ENCODE data around the gene SYVN1. TPM values are rescaled to one million over a fixed set of nuclear protein-coding genes. Genes with fewer than 3 reads are reported as not detected.

The SYVN1 gene
- total RNA-seq, 1 experiment from 2014 or later, result 34.8 TPM

DNA sequence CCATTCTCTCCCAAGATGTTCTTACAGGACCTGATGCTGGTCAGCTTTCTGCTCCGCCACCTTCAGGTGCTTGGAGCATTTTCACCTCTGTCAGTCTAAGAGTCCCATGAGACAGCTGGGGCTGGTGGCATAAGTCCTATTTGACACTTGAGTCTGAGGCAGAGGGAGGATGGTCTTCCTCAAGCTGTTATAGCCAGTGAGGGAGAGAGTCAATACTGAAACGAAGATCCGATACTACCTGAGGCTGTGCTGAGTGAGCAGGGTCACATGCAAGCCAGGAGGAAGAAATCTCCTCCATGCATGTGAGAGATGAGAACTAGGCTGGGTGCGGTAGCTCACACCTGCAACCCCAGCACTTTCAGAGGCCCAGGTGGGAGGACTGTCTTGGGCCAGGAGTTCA is 44.7 kb downstream of the SYVN1 start:
- no peaks in the 10 kb centered on the region for H3K27me3 Mint-ChIP-seq (ENCODE audit: low read depth)
- H3K4me3 Mint-ChIP-seq, result no peak overlapping the region
- 0 out of 2 replicates have a peak, but pooled peaks cover 4% of the 10 kb centered on the region for H3K4me1 Mint-ChIP-seq
- no peak overlapping the region for H3K27ac Mint-ChIP-seq
- TF ChIP-seq, protein P1, sequence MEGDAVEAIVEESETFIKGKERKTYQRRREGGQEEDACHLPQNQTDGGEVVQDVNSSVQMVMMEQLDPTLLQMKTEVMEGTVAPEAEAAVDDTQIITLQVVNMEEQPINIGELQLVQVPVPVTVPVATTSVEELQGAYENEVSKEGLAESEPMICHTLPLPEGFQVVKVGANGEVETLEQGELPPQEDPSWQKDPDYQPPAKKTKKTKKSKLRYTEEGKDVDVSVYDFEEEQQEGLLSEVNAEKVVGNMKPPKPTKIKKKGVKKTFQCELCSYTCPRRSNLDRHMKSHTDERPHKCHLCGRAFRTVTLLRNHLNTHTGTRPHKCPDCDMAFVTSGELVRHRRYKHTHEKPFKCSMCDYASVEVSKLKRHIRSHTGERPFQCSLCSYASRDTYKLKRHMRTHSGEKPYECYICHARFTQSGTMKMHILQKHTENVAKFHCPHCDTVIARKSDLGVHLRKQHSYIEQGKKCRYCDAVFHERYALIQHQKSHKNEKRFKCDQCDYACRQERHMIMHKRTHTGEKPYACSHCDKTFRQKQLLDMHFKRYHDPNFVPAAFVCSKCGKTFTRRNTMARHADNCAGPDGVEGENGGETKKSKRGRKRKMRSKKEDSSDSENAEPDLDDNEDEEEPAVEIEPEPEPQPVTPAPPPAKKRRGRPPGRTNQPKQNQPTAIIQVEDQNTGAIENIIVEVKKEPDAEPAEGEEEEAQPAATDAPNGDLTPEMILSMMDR (IDR thresholded peaks at IDR 0.05), result no peak
- TF ChIP-seq, protein P2, sequence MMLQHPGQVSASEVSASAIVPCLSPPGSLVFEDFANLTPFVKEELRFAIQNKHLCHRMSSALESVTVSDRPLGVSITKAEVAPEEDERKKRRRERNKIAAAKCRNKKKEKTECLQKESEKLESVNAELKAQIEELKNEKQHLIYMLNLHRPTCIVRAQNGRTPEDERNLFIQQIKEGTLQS (CRISPR knock-in tag; conservative IDR thresholded peaks at IDR 0.05), result no peak
- TF ChIP-seq ZNF121 (CRISPR knock-in tag; IDR thresholded peaks at IDR 0.05), result no peak
- no peak for TF ChIP-seq SP1 (CRISPR knock-in tag; conservative IDR thresholded peaks at IDR 0.05)
- no peak for TF ChIP-seq NR2C2 (CRISPR knock-in tag; IDR thresholded peaks at IDR 0.05)
- no peak for TF ChIP-seq IRF2 (CRISPR knock-in tag; IDR thresholded peaks at IDR 0.05; ENCODE audit: borderline replicate concordance, low read depth)
- ATAC-seq (no peak), DNase-seq (ENCODE audit: low spot score) (no peak)
- no peaks in the 10 kb centered on the region for H3K9me3 Mint-ChIP-seq
- POLR2A ChIA-PET, result interaction anchor here (0.6 kb wide), 1 partner anchor 60 kb away, joined by 3 read pairs; no protein-coding TSS in a partner anchor
- peaks cover 3% of the 10 kb centered on the region for H3K36me3 Mint-ChIP-seq
- CTCF ChIA-PET, result interaction anchor here (1.4 to 2.7 kb wide), 4 partner anchors 12 to 241 kb away, joined by 4 to 11 read pairs (median 7); partner anchors contain the start of gene ARL2

GRCh38 chr11:65087827-65088226 is 46.5 kb downstream of the SYVN1 start:
- CTCF ChIA-PET, result no interaction called here

More at GRCh38 chr11:65087827-65088226, 46.5 kb downstream of the SYVN1 start:
- DNase-seq (ENCODE audit: low spot score) (no peak), ATAC-seq (no peak)
- POLR2A ChIA-PET, result no interaction called here
- no peak overlapping the region for H3K27ac Mint-ChIP-seq
- no peaks in the 10 kb centered on the region for H3K9me3 Mint-ChIP-seq
- no peak for TF ChIP-seq ZNF219 (CRISPR knock-in tag; IDR thresholded peaks at IDR 0.05; ENCODE audit: borderline replicate concordance)
- TF ChIP-seq, protein P3, sequence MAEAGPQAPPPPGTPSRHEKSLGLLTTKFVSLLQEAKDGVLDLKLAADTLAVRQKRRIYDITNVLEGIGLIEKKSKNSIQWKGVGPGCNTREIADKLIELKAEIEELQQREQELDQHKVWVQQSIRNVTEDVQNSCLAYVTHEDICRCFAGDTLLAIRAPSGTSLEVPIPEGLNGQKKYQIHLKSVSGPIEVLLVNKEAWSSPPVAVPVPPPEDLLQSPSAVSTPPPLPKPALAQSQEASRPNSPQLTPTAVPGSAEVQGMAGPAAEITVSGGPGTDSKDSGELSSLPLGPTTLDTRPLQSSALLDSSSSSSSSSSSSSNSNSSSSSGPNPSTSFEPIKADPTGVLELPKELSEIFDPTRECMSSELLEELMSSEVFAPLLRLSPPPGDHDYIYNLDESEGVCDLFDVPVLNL (CRISPR knock-in tag; IDR thresholded peaks at IDR 0.05; ENCODE audit: borderline replicate concordance, low read depth), result no peak
- no peak for TF ChIP-seq ZNF138 (CRISPR knock-in tag; conservative IDR thresholded peaks at IDR 0.05)
- TF ChIP-seq ATF1 (CRISPR knock-in tag; IDR thresholded peaks at IDR 0.05), result no peak
- TF ChIP-seq, protein P1 (IDR thresholded peaks at IDR 0.05), result no peak
- no peak for TF ChIP-seq MLX (CRISPR knock-in tag; IDR thresholded peaks at IDR 0.05)
- TF ChIP-seq SP1 (CRISPR knock-in tag; conservative IDR thresholded peaks at IDR 0.05), result no peak
- no peak for TF ChIP-seq RELA (CRISPR knock-in tag; IDR thresholded peaks at IDR 0.05; ENCODE audit: borderline replicate concordance)
- TF ChIP-seq FOXP1 (CRISPR knock-in tag; IDR thresholded peaks at IDR 0.05; ENCODE audit: borderline replicate concordance), result no peak
- TF ChIP-seq, protein P4, sequence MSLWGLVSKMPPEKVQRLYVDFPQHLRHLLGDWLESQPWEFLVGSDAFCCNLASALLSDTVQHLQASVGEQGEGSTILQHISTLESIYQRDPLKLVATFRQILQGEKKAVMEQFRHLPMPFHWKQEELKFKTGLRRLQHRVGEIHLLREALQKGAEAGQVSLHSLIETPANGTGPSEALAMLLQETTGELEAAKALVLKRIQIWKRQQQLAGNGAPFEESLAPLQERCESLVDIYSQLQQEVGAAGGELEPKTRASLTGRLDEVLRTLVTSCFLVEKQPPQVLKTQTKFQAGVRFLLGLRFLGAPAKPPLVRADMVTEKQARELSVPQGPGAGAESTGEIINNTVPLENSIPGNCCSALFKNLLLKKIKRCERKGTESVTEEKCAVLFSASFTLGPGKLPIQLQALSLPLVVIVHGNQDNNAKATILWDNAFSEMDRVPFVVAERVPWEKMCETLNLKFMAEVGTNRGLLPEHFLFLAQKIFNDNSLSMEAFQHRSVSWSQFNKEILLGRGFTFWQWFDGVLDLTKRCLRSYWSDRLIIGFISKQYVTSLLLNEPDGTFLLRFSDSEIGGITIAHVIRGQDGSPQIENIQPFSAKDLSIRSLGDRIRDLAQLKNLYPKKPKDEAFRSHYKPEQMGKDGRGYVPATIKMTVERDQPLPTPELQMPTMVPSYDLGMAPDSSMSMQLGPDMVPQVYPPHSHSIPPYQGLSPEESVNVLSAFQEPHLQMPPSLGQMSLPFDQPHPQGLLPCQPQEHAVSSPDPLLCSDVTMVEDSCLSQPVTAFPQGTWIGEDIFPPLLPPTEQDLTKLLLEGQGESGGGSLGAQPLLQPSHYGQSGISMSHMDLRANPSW (CRISPR knock-in tag; conservative IDR thresholded peaks at IDR 0.05; ENCODE audit: low read depth), result no peak
- TF ChIP-seq SMAD4 (CRISPR knock-in tag; IDR thresholded peaks at IDR 0.05), result no peak
- no peak for TF ChIP-seq ERG (CRISPR knock-in tag; IDR thresholded peaks at IDR 0.05)
- TF ChIP-seq, protein P2 (CRISPR knock-in tag; conservative IDR thresholded peaks at IDR 0.05), result no peak
- TF ChIP-seq FOXK1 (CRISPR knock-in tag; IDR thresholded peaks at IDR 0.05), result no peak
- no peak for TF ChIP-seq NR2C2 (CRISPR knock-in tag; IDR thresholded peaks at IDR 0.05)
- peaks cover 6% of the 10 kb centered on the region for H3K36me3 Mint-ChIP-seq
- no peaks in the 10 kb centered on the region for H3K27me3 Mint-ChIP-seq (ENCODE audit: low read depth)
- H3K4me1 Mint-ChIP-seq, result peaks cover 8% of the 10 kb centered on the region
- no peak overlapping the region for H3K4me3 Mint-ChIP-seq
